Adrenal gland (tissue), 5 donors: ENCODE measurements around the gene CTPS2.

ENCODE experiments used
- CTCF ChIP-seq, 6 experiments: fragments of 450-650 bp in 4 of 6; fragments of 200-600 bp in 2 of 6; sonication (generic) in 1 of 6; IDR thresholded peaks; 1 replicate in 5 of 6; 2 replicates in 1 of 6; pipeline versions ENCODE4 v1.5.1 to v1.8.0; 2016 to 2021; ENCODE audit warnings: antibody characterized with exemption in 6 of 6, mild to moderate bottlenecking in 2 of 6, moderate library complexity in 1 of 6
- POLR2A ChIP-seq, 2 donors: fragments of 450-650 bp; IDR thresholded peaks; one replicate each; pipeline ENCODE4 v1.6.1; 2017; ENCODE audit warnings: antibody characterized with exemption in 2 of 2, mild to moderate bottlenecking in 2 of 2, moderate library complexity in 1 of 2
- donor health status: DM: no; HTN: no; CAD: no.

GRCh38 chrX:16725072-16725471 is 12.6 kb upstream of the CTPS2 start:
- TF ChIP-seq CTCF (IDR thresholded peaks at IDR 0.05) (no peak), POLR2A (IDR thresholded peaks at IDR 0.05) (no peak)
